ENCODE results near the gene COPS3.

Gene COPS3

GRCh38 chr17:17322516-17323510 is 41.8 kb upstream of the COPS3 start:
- CTCF ChIA-PET = no interaction called here
- POLR2A ChIA-PET (ENCODE audit: low non-redundant PET) = no interaction called here

DNA sequence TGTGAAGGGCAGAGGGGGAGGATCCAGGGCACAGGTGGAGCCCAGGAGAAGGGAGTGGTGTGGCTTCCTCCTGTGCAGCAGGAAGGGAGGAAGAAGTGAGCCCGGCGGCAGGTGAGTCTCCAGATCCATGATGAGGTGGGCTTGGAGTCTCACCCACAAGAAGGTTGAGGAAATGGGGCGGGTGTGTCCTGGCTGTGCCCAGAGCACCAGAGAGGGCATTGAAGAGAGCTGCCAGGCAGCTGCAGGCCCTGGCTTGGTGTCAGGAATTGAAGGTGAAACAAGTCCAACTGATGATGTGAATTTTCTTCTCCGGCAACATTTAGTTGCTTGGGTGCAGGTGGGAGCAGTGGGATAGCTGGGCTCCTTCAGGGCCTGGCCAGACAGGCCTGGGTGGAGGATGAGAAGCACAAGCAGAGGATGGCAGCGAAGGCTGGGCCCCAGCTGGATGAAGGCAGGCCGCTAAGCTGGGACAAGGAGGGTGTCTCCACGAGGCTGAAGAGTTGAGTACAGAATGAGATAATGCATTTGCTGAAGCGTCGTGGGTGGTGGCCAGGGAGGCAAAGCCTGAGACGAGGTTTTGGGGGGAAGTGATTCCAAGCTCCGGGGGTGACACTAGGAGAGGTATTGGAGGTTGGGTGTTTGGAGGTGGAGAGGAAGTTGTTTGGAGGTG is 40.4 kb upstream of the COPS3 start:
- TF ChIP-seq, protein P1, sequence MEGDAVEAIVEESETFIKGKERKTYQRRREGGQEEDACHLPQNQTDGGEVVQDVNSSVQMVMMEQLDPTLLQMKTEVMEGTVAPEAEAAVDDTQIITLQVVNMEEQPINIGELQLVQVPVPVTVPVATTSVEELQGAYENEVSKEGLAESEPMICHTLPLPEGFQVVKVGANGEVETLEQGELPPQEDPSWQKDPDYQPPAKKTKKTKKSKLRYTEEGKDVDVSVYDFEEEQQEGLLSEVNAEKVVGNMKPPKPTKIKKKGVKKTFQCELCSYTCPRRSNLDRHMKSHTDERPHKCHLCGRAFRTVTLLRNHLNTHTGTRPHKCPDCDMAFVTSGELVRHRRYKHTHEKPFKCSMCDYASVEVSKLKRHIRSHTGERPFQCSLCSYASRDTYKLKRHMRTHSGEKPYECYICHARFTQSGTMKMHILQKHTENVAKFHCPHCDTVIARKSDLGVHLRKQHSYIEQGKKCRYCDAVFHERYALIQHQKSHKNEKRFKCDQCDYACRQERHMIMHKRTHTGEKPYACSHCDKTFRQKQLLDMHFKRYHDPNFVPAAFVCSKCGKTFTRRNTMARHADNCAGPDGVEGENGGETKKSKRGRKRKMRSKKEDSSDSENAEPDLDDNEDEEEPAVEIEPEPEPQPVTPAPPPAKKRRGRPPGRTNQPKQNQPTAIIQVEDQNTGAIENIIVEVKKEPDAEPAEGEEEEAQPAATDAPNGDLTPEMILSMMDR (conservative IDR thresholded peaks at IDR 0.05; ENCODE audit: low read depth) = no peak
- no peak overlapping the region for H3K27ac ChIP-seq
- CTCF ChIA-PET = interaction anchor here (0.5 kb wide), 1 partner anchor 275 kb away, joined by 4 read pairs; no protein-coding TSS in a partner anchor
- POLR2A ChIA-PET (ENCODE audit: low non-redundant PET) = no interaction called here
- DNase-seq (ENCODE audit: low spot score) = no peak

More at GRCh38 chr17:17322516-17323510, 41.8 kb upstream of the COPS3 start:
- TF ChIP-seq, protein P1 (conservative IDR thresholded peaks at IDR 0.05; ENCODE audit: low read depth) = no peak
- H3K27ac ChIP-seq = no peak overlapping the region
- no peak for DNase-seq (ENCODE audit: low spot score)

- no peak overlapping the region for H3K27ac ChIP-seq
- no peak for DNase-seq (ENCODE audit: low spot score)
- TF ChIP-seq, protein P1 (conservative IDR thresholded peaks at IDR 0.05; ENCODE audit: low read depth) = no peak
- ChIA-PET POLR2A (ENCODE audit: low non-redundant PET) (interaction anchor here (0.5 kb wide), 1 partner anchor 375 kb away, joined by 3 read pairs; no protein-coding TSS in a partner anchor), CTCF (no interaction called here)
Observed at GRCh38 chr17:17320911-17321220, 39.8 kb upstream of the COPS3 start.

DNA sequence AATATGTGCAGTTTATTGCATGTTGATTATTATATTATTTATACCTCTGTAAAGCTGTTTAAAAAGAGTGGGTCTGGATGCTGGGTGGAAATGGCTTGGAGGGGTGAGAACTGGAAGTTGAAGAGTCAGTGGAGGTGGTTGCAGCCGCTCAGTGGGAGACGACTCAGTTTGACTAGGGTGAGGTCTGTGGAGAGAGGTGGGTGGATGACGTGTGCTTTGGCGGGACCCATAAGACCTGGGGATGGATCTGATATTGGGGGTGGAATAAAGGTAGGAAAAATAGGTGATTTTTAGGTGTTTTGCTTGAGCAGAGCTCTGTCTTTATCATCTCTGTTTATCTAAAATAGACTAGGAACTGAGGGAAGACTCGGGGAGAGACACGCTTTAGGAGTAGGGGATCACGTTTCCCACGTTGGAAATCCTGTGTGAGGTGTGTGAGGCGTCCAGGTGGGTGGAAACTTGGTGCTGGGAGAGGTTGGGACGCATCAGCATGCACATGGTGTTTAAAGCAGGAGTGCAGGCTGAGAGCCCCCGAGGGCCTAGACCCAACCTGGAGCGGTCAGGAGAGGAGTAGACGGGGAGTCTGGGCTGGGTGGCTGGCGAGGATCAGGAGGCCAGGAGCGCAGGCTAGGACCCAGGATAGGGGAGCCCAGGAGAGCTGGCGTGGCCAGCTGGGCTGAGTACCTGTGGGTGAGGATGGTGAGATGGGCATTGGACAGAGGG is 39.3 kb upstream of the COPS3 start:
- ChIA-PET CTCF (no interaction called here), POLR2A (ENCODE audit: low non-redundant PET) (interaction anchor here (0.5 kb wide), 1 partner anchor 375 kb away, joined by 3 read pairs; no protein-coding TSS in a partner anchor)
- TF ChIP-seq, protein P1 (conservative IDR thresholded peaks at IDR 0.05; ENCODE audit: low read depth) = no peak
- no peak overlapping the region for H3K27ac ChIP-seq
- DNase-seq (ENCODE audit: low spot score) = no peak

DNA sequence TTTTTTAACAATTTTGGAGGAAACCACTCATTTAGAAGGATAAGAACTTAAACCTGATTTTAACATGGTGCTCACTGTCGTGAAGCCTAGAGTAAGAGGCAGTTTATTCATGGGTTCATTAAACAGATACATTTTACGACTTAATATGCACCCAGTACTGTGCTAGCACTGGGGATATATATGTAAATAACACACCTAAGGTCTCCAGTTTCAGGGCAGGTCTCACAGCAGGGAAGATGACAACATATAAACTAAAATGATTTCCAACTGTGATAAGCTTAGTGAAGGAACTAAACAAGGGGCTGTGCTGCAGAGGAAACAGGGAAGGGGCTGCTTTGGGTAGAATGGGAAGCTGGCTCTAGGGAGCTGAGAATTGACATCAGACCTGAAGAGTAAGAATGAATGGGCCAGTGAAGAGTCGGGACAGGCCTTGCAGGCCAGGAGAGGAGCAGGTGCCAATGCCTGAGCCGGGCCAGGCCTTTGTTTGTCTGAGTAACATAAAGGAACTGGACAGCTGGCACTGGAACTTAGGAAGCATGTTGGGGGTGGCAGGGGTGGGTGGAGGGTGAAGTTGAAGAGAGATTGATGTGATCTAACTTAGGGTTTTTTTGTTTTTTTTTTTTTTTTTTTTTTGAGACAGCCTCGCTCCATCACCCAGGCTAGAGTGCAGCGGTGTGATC is 34.2 kb upstream of the COPS3 start:
- no peak for DNase-seq (ENCODE audit: low spot score)
- CTCF ChIA-PET = no interaction called here
- H3K27ac ChIP-seq = no peak overlapping the region
- POLR2A ChIA-PET (ENCODE audit: low non-redundant PET) = no interaction called here
- TF ChIP-seq, protein P1 (conservative IDR thresholded peaks at IDR 0.05; ENCODE audit: low read depth) = no peak
